AG08395 (cell line): ENCODE measurements around the gene COPG2.
A peak's percentile ranks its signal among the peaks of the same experiment; 100 is the strongest.
"Not testable (repeated sequence)": the region's sequence is repeated elsewhere in the genome, so short reads cannot be mapped to it uniquely, and the experiment has no call there.

Experiments
- DNase-seq: peaks from one replicate; pipeline ENCODE4 v3.0.0; 2012; ENCODE audit warnings: mixed read lengths, low spot score

The COPG2 gene

DNA sequence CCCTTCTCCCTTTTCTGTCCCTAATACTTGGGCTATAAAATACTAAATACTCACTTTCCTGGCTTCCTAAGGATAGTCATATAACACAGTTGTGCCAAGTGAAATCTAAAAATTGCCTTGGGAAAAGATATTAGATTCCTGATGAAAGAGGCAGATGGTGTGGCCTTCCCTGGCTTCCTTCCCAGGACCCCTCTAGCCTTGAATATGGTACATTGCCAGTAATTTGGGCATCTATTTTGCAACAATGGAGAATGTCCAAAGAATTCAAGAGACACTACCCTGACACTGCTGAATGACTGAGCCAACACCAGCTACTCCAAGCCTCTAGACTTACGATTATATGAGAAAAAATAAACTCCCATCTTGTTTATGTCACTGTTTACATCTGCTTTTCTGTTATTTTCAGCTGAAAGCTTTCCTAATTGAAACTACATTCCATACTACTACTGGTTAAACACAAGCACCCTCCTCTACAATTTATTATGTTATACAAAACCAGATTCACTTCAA, 17.9 kb downstream of the COPG2 start:
- no peak for DNase-seq

DNA sequence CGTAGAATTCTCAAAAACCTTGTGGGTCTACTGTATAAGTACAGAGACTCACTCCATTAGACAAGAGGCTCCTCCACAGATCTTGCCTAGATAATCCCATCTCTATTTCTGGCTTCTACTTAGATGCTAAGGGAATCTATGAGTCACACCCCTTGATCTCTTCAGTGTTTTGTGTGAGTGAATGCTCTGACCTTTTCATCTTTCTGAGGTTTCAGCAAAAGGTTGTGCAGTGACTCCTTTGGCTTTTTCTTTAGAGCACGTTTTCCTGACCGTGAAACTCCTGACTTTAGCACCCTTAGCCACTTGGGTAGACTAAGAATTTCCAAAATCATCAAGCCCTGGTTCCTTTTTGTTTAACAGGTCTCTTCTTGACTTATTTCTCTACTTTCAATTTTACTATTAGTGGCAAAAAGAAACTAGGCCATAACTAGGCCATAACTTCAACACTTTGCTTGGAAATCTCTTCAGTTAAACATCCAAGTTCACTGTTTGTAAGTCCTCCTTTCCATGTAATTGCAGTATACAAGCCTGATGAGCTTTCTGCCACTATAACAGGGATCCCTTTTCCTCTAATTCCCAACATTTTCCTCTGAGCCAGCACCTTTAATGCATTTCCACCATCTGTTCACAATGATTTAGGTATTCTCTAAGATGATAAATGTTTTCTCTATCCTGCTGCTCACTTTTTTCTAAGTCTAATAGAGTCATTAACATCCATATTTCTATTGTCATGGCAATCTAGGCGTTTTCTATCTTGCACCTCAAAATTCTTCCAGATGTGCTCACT, 19.4 kb downstream of the COPG2 start:
- DNase-seq = peak; percentile 71

DNA sequence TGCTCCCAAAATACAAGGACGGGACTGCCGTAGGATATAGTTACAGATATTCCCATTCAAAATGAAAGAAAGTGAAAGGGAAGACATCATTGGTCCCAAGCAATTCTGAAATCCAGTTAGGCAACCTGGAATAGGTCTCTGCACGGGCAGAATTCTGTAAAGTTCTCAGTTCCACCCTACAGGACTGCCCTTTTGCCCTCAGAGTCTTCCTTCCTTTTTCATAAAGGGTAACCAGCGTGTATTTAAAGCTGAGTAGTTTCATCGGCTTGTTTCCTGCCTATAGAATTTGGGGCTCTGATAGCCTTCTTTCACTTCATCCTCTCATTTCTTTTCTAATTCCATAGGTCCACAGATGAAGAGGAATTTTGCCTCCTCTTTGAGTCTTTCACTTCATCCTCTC, 20.0 kb downstream of the COPG2 start:
- DNase-seq = no peak

DNA sequence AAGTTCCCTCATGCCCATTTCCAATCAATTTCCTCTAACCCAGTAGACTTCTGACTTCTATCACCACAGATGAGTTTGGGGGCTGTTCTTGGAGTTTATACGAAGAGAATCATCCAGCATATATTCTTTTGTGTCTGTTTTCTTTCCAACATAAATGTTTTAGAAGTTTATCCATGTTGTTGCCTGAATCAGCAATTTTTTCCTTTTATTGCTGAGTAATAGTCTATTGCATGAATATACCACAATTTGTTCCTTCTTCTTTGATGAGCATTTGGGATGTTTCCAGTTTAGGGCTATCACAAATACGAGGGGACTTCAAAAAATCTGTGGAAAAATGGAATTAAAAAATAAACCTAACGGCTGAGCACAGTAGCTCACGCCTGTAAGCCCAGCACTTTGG, 26.2 kb downstream of the COPG2 start:
- no peak for DNase-seq

DNA sequence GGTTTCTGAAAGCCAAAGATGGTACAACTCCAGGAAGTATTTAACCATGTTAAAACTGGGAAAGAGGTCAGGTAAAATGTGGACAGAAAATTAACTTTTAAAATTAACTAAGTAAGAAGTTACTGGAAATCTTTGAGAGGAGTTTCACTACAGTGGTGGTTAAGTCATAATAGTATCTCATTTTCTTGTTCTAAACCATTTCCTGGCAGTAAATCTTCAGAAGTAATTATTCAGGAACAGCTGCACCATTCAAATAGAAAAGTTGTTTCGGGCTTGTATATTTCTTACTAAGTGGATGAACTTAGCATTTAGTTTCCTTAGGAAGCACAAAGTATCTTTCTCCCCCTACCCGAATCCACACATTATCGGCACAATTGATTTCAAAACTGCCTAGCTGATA, 27.1 kb downstream of the COPG2 start:
- no peak for DNase-seq

DNA sequence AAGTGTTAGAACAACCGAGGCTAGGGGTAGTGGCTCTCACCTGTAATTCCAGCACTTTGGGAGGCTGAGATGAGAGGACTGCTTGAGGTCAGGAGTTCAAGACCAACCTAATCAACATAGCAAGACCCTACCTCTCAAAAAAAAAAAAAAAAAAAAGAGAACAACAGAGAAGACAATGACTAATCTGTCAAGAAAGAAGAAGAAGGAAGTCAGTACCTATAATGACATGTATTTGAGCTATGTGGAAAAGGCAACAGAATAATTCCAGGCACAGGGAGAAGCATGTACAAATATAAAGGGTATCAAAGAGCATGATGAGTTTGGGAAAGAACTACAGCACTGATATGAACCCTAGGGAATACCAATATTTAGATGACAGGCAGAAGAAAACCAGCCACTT, 27.5 kb downstream of the COPG2 start:
- no peak for DNase-seq

DNA sequence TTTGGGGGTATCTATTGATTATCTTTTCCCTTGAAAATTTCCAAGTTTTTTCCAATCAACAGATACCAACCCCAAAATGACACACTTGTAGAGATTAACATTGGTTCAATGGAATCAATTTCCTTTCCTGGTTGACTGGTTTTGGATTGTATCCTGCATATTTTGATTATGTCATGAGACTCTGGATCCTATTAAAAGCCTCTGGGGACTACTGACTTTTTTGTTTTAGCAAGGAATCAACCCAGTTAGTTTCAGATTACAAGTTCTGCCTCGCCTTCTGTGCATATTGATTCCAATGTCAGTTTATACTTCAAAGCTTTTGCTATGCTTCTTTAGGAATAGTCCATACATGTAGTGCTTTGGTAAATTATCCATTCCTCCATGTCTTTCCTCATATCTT, 29.2 kb downstream of the COPG2 start:
- no peak for DNase-seq

DNA sequence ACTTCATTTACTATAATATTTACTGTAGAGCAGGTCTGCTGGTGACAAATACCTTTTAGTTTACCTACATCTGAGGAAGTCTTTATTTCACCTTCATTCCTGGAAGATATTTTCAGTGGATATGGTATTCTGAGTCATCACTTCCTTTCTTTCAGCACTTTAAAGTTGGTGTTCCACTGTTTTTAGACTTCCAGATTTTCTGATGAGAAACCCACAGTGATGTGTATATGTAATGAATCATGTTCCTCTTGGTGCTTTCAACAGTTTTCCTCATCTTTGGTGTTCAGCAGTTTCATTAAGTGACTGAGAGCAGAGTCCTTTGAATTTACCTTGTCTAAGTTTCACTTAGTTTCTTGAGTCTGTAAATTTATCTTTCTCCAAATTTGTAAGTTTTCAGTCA, 36.4 kb downstream of the COPG2 start:
- no peak for DNase-seq

DNA sequence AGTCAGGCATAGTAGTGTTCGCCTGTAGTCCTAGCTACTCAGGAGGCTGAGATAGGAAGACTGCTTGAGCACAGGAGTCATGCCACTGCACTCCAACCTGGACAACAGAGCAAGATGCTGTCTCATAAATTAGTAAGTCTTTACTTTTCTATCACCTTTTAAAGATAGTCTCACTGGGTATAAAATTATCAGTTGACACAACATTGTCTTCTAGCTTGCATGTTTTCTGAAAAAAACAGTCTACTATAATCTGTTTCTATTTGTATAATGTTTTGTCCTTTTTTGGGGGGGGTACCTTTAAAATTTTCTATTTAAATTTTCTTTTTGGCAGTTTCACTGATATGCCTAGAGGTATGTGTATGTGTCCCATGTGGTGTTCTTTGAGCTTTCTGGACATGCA, 39.6 kb downstream of the COPG2 start:
- DNase-seq = no peak

DNA sequence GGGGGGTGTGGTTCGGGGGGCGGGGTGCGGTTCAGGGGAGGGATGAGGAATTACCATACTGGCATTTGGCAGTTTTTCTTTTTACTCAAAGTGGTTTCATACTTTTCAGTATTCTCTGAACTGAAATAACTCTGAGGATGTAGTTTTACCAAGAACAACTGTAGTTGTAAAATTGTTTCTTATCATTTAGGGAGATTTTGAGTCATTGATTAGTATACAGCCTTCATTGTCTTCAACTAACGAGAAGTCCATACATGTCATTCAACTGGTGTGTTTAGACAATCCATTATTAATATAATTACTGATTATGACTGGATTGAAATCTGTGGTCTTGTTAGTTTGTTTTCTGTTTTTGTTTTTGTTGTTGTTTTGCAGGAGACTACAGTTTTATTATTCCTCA, 40.8 kb downstream of the COPG2 start:
- no peak for DNase-seq

DNA sequence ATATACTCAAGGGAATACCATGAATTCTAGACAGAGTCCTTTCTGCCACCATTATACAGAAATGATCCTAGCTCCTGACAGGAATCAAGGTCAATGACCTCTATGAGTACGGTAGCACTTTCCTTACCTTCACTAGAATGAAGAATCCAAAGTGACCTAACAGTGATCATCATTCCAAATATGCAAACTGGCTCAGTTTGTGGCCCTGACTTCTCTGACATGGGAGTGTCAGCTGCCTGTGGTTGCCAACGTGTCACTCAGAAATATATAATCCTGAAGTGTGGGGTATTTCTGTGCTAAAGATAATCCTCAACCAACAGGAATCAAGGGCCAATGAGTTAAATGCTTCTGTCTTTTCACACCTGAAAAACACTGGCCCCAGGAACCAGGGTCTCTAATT, 45.7 kb downstream of the COPG2 start:
- DNase-seq = no peak

DNA sequence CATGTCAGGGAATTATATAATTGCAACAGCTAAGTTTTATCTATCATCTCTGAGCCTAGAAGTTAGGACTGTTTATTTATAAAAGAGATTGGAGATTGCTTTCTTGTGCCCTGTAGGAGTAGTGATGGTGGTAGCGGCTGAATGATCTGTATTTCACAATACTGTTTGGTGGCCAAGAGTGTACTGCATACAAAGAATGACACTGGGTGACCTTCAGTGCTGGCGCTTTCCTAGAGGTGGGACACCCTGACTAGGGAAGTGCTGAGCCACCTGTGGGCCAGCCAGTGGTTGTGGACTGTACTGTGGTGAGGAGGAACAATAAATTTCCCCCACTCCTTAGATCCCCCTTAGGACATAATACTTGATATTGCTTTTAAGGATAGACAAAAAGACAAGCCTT, 53.0 kb downstream of the COPG2 start:
- no peak for DNase-seq

DNA sequence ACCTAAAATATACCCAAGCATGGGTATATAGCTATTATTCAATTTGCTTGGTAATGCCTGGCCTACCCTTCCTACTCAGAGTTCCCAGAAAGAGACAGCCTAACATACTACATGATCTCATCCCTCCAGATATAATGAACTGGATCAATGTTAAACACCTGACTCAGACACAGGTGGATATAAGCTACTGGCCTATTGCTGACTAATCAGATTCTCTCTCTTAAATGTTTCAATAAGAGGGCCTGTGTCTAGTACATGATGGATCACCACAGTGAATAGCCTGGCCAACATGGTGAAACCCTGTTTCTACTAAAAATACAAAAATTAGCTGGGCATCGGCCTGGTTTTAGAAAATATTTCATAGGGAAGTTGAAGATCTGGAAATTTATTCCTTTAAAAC, 54.1 kb downstream of the COPG2 start:
- DNase-seq = no peak

DNA sequence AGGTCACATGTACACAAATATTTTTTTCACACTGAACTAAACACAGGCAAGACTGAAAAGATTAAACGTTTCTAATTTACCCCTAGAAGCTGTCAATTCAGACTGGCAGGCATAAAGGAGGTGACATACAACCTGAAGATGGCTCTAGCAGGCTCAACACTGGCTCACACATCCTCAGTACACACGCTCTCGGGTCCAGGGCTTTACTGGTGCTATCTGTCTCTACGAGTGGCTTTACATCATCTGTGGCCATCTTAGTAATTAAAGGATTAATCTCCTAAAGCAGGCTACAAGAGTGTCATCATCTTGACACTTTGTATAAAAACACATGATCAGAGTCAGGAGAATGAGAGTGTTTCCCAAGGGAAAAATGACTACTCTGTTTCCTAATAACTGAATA, 57.3 kb downstream of the COPG2 start:
- DNase-seq = no peak

DNA sequence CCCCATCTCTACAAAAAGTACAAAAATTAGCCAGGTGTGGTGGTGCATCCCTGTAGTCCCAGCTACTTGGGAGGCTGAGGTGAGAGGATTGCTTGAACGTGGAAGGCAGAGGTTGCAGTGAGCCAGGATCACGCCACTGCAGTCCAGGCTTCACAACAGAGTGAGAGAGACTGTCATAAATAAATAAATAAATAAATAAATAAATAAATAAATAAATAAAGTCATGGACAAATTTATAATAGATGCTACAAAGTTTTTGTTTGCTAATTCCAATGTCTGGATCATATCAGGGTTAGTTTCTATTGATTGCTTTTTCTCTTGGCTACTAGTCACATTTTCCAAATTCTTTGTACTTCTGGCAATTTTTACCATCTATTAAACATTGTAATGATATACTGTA, 61.5 kb downstream of the COPG2 start:
- DNase-seq = not testable (repeated sequence)

DNA sequence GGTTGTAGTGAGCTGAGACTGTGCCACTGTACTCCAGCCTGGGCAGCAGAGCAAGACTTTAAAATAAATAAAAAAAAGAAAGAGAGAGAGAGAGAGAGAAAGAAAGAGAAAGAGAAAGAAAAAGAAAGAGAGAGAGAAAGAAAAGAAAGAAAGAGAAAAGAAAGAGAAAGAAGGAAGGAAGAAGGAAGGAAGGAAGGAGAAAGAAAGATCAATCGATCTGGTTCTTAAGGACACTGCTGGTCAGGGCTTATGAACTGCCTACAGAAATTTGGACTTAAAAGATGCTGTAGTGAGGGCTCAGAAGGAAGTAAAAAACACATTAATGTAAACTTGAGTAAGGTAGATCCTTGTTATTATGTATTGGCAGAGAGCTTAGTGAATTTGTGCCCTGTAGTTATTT, 62.4 kb downstream of the COPG2 start:
- no peak for DNase-seq

DNA sequence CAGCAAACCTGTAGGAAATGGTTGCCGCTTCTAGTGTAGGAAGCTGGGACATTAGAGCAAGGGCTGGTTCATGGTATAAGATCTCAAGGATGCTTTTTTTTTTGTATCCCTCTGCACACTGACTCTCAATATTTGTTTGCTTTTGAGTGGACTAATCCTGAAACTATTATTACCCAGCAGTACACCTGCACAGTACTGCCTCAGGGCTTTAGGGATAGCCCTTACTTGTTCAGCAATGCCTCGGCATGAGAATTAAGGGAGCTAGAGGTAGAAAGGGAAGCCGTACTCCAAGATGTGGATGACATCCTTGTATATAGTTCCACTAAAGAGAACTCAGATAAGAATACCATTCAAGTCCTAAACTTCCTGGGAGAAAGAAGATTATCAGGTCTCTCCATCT, 70.5 kb downstream of the COPG2 start:
- no peak for DNase-seq

DNA sequence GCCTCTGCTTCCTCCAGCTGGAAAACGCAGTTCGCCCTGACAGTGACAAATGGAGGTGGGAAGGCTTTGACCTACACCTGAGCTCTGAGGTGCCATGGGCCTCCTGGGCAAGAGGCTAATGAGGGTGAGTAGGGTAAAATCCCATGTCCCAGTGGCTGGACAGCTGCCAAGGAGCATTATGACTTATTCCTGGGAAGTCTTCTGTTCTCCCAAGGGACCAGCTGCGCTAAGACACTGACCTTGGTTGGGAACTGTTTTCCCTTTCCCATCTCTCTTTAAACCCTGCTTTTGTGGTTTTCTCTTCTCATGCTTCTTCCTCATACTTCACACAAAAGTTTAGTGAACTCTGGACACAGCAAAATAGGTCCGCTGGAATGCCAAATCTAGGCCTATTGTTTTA, 72.6 kb downstream of the COPG2 start:
- no peak for DNase-seq

DNA sequence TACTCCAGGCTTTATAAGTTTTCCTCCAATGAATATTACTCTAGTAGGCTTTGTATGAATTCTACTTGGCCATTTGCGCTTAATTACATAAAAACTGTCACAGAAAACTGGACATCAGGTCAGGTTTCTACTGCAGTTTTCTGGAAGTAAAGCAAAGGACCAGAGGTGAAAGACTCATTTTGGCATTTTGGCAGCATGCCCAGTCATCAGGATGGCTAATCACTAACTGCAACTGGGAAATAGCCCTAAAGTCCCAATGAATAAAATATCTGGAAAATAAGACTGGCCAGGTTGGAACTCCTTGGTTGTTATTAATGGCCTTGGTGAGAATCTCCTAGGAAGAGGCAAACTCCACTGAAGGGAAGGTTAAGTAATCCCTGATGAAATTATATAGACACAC, 75.5 kb downstream of the COPG2 start:
- no peak for DNase-seq

DNA sequence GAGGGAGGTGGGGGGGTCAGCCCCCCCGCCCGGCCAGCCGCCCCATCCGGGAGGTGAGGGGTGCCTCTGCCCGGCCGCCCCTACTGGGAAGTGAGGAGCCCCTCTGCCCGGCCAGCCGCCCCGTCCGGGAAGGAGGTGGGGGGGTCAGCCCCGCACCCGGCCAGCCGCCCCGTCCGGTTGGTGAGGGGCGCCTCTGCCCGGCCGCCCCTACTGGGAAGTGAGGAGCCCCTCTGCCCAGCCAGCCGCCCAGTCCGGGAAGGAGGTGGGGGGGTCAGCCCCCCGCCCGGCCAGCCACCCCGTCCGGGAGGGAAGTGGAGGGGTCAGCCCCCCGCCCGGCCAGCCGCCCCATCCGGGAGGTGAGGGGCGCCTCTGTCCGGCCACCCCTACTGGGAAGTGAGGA, 77.1 kb downstream of the COPG2 start:
- DNase-seq = not testable (repeated sequence)

DNA sequence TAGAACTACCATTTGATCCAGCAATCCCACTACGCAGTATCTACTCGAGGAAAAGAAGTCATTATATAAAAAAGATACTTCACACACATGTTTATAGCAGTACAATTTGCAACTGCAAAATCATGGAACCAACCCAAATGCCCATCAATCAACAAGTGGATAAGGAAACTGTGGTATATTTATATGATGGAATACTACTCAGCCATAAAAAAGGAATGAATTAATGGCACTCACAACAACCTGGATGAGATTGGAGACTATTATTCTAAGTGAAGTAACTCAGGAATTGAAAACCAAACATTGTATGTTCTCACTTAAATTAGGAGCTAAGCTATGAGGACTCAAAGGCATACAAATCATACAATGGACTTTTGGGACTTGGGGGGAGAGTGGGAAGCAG, 82.6 kb downstream of the COPG2 start:
- not testable (repeated sequence) for DNase-seq

DNA sequence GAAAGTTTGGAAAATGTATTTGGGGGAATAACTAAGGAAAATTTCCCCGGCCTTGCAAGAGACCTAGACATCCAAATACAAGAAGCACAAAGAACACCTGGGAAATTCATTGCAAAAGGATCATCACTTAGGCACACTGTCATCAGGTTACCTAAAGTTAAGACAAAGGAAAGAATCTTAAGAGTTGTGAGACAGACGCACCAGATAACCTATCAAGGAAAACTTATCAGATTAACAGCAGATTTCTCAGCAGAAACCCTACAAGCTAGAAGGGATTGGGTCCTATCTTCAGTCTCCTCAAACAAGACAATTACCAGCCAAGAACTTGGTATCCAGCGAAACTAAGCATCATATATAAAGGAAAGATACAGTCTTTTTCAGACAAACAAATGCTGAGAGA, 93.4 kb downstream of the COPG2 start:
- DNase-seq = not testable (repeated sequence)

DNA sequence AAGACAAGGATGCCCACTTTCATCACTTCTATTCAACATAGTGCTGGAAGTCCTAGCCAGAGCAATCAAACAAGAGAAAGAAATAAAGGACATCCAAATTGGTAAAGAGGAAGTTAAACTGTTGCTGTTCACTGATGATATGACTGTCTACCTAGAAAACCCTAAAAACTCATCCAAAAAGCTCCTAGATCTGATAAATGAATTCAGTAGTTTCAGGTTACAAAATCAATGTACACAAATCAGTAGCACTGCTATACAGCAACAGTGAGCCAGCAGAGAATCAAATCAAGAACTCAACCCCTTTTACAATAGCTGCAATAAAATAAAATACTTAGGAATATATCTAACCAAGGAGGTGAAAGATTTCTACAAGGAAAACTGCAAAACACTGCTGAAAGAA, 98.4 kb downstream of the COPG2 start:
- not testable (repeated sequence) for DNase-seq

DNA sequence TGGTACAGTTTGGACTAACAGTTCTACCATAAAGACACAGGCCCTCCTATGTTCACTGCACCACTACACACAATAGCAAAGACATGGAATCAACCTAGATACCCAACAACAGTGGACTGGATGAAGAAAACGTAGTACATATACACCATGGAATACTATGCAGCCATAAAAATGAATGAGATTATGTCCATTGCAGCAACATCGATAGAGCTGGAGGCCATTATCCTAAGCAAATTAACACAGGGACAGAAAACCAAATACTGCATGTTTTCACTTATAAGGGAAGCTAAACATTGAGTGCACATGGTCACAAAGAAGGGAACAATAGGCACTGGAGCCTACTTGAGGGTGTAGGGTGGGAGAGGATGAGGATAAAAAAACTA, 101.7 kb downstream of the COPG2 start:
- DNase-seq = no peak
